B cell (primary cell): Measurements from ENCODE around the gene PNRC2. TPM values are rescaled to one million over a fixed set of nuclear protein-coding genes. Genes with fewer than 3 reads are reported as not detected.

Source experiments
- ATAC-seq: fragments of 200-7000 bp; cut with Tn5 transposase; one replicate; pipeline ENCODE4 v1.10.0; 2021; ENCODE audit warnings: low read depth, mild to moderate bottlenecking, moderate number of reproducible peaks, moderate library complexity
- CTCF ChIA-PET: fragments of 350-600 bp; sonication (Branson Sonifier 250); formaldehyde crosslinking; loops from one replicate; lab custom pipeline; 2021; ENCODE audit warnings: antibody characterized with exemption, inconsistent platforms; lab: Charles Lee
- POLR2A ChIA-PET: fragments of 350-600 bp; sonication (Branson Sonifier 250); formaldehyde crosslinking; loops from one replicate; lab custom pipeline; 2021; ENCODE audit warnings: antibody characterized with exemption; lab: Charles Lee
- DNase-seq: peaks from one replicate; pipeline ENCODE4 v3.0.0; 2013
- H2AFZ ChIP-seq: 2 replicates; pipeline ENCODE4 v1.6.1; 2012; ENCODE audit warnings: mild to moderate bottlenecking, low read depth, low read length; ENCODE audit not compliant: insufficient read depth, poor library complexity, severe bottlenecking
- H3K27ac ChIP-seq, 2 donors: 1 replicate in 1 of 2; 2 replicates in 1 of 2; pipeline ENCODE4 v1.5.1; 2012 to 2013; ENCODE audit warnings: low read length in 2 of 2, mild to moderate bottlenecking in 2 of 2, moderate library complexity in 1 of 2
- H3K27me3 ChIP-seq, 4 experiments: fragments of 200-600 bp in 1 of 4; sonication (generic) in 1 of 4; replicated peaks in 1 of 4; 1 replicate in 2 of 4; 2 replicates in 2 of 4; pipeline versions ENCODE4 v1.6.1 to v1.7.0; 2013 to 2016; ENCODE audit warnings: low read length in 3 of 4, mild to moderate bottlenecking in 2 of 4, mixed read lengths in 1 of 4, moderate library complexity in 1 of 4; ENCODE audit not compliant: insufficient read depth in 4 of 4, control insufficient read depth in 3 of 4; ENCODE audit errors: control extremely low read depth in 1 of 4
- H3K36me3 ChIP-seq, 2 experiments: replicated peaks in 1 of 2; 1 replicate in 1 of 2; 2 replicates in 1 of 2; pipeline versions ENCODE4 v1.6.1 to v1.7.1; 2013; ENCODE audit warnings: low read length in 1 of 2; ENCODE audit not compliant: insufficient read depth in 2 of 2, control insufficient read depth in 1 of 2; ENCODE audit errors: control extremely low read depth in 1 of 2, extremely low read depth in 1 of 2
- H3K4me1 ChIP-seq, 2 donors: fragments of 200-600 bp in 1 of 2; sonication (generic) in 1 of 2; 1 replicate in 1 of 2; 2 replicates in 1 of 2; pipeline versions ENCODE4 v1.5.1 to v1.6.1; 2013 to 2017; ENCODE audit warnings: low read length in 2 of 2; ENCODE audit not compliant: control insufficient read depth in 2 of 2, insufficient read depth in 2 of 2
- H3K4me2 ChIP-seq: replicated peaks from 2 replicates; pipeline ENCODE3; 2012; ENCODE audit warnings: mild to moderate bottlenecking, low read depth, low read length; ENCODE audit not compliant: poor library complexity, severe bottlenecking
- H3K4me3 ChIP-seq, 5 experiments: fragments of 200-600 bp in 1 of 5; sonication (generic) in 1 of 5; 1 replicate in 3 of 5; 2 replicates in 2 of 5; pipeline versions ENCODE4 v1.5.1 to v1.7.0; 2011 to 2016; ENCODE audit warnings: low read length in 4 of 5, mild to moderate bottlenecking in 4 of 5, low read depth in 2 of 5, control low read depth in 1 of 5, moderate library complexity in 1 of 5; ENCODE audit not compliant: insufficient read depth in 1 of 5; ENCODE audit errors: control extremely low read depth in 1 of 5, extremely low read depth in 1 of 5
- H3K79me2 ChIP-seq: fragments of 200-600 bp; sonication (generic); one replicate; pipeline ENCODE4 v1.6.0; 2016; ENCODE audit warnings: low read length; ENCODE audit not compliant: control insufficient read depth, insufficient read depth
- H3K9ac ChIP-seq: fragments of 200-600 bp; sonication (generic); 2 replicates; pipeline ENCODE4 v1.6.1; 2017; ENCODE audit warnings: mild to moderate bottlenecking, low read length, moderate library complexity
- H3K9me3 ChIP-seq, 3 donors: one replicate each; pipeline versions ENCODE4 v1.6.1 to v1.7.1; 2013; ENCODE audit warnings: low read length in 2 of 3; ENCODE audit not compliant: control insufficient read depth in 2 of 3, insufficient read depth in 1 of 3; ENCODE audit errors: control extremely low read depth in 1 of 3
- H4K20me1 ChIP-seq: 2 replicates; pipeline ENCODE4 v1.6.0; 2012; ENCODE audit warnings: mild to moderate bottlenecking, low read length; ENCODE audit not compliant: insufficient read depth, control insufficient read depth, poor library complexity, severe bottlenecking
- H3K27ac Mint-ChIP-seq: one replicate; pipeline ENCODE4 v1.8.0; 2021; ENCODE audit warnings: mixed read lengths
- H3K27me3 Mint-ChIP-seq: one replicate; pipeline ENCODE4 v1.8.0; 2021; ENCODE audit warnings: mixed read lengths
- H3K4me1 Mint-ChIP-seq: one replicate; pipeline ENCODE4 v1.8.0; 2021; ENCODE audit warnings: mixed read lengths
- H3K4me3 Mint-ChIP-seq: one replicate; pipeline ENCODE4 v1.8.0; 2021; ENCODE audit warnings: mixed read lengths
- H3K9me3 Mint-ChIP-seq: one replicate; pipeline ENCODE4 v1.8.0; 2022; ENCODE audit warnings: mixed read lengths; ENCODE audit not compliant: insufficient read depth
- CTCF ChIP-seq: fragments of 200-600 bp; IDR thresholded peaks from one replicate; pipeline ENCODE4 v1.8.0; 2022; ENCODE audit warnings: antibody characterized with exemption, mild to moderate bottlenecking
- EZH2 ChIP-seq: IDR thresholded peaks from 2 replicates; pipeline ENCODE4 v1.6.1; 2012; ENCODE audit warnings: borderline replicate concordance, low read depth, mild to moderate bottlenecking, moderate library complexity, low read length; ENCODE audit not compliant: insufficient read depth, poor library complexity, severe bottlenecking
- WGBS: methylation state at CpG from one replicate; pipeline ENCODE4 v1.1.5; 2013; ENCODE audit warnings: missing lambda C conversion rate; ENCODE audit not compliant: insufficient coverage; 5-methylcytosine and 5-hydroxymethylcytosine counted together
- intact Hi-C: fragments of 100-400 bp; cut with micrococcal nuclease; formaldehyde crosslinking; loops from one replicate; pipeline ENCODE4 v1.10.0; 2022
- polyA plus RNA-seq: library from polyadenylated mRNA; depleted of rRNA; stranded (reverse); fragments of >200 nt; gene quantifications from 2 replicates; pipeline ENCODE4 v1.2.3, GENCODE V29; 2012
- total RNA-seq, 2 donors: library from RNA; stranded (reverse); fragments of 120-200 nt in 1 of 2; gene quantifications; 1 replicate in 1 of 2; 2 replicates in 1 of 2; pipeline versions ENCODE4 v1.2.3 to v1.2.4, GENCODE V29; 2013 to 2022

Gene PNRC2
- total and polyA plus RNA-seq, 2 donors (not counting 1 experiment from before 2014, with no cell fraction given) = 89.8 to 174 TPM

DNA sequence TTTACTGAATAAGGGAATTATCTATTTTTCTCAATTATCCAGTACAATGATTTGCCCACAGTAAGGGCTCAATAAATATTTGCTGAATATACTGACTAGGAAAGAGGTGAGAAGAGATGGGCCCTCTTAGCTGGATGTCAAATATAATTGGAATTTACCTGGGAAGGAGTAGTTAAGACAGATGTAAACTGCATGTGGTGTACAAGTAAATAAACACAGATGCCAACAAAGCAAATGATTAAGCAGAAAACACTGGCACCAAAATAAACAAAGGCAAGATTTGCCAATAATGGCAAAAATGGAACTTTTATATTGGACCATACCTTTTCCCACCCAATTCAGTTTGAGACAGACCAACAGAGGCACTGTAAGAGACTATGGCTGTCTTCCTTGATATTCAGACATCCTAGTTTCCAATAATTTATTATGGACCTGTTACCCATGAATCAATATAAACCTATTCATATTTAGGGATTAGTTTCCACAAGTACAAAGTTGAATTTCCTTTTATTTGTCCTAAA lies 7.4 kb downstream of the PNRC2 start:
- ATAC-seq = no peak
- Mint-ChIP-seq H3K9me3 (no peaks in the 10 kb centered on the region), H3K27ac (peak overlapping the region; percentile 41), H3K4me1 (peaks cover 32% of the 10 kb centered on the region), H3K27me3 (no peaks in the 10 kb centered on the region), H3K4me3 (no peak overlapping the region)
- ChIA-PET POLR2A (interaction anchor here (0.7 kb wide), 1 partner anchor 175 kb away, joined by 3 read pairs; no protein-coding TSS in a partner anchor), CTCF (interaction anchor here (0.6 kb wide), 2 partner anchors 18 to 58 kb away, joined by 3 to 5 read pairs; no protein-coding TSS in a partner anchor)
- no peak overlapping the region for H2AFZ ChIP-seq
- H3K9me3 ChIP-seq = no peaks in the 10 kb centered on the region
- no peak overlapping the region for H3K4me3 ChIP-seq
- peaks cover 11 to 13% of the 10 kb centered on the region in 2 donors for H3K4me1 ChIP-seq
- no peak overlapping the region for H3K4me2 ChIP-seq
- H3K9ac ChIP-seq = no peak overlapping the region
- DNase-seq = no peak
- TF ChIP-seq EZH2 (no peak), CTCF (no peak)
- H3K79me2 ChIP-seq = peaks cover 5% of the 10 kb centered on the region
- H3K27me3 ChIP-seq = no peaks in the 10 kb centered on the region
- H3K36me3 ChIP-seq = peaks cover 12 to 81% of the 10 kb centered on the region in 2 experiments
- H4K20me1 ChIP-seq = peaks cover 3% of the 10 kb centered on the region
- peak overlapping the region in 1 of 2 donors; percentile 58 for H3K27ac ChIP-seq
- intact Hi-C loops = no loop called here

GRCh38 chr1:23967871-23968270 lies 8.2 kb downstream of the PNRC2 start:
- H3K9me3 Mint-ChIP-seq = no peaks in the 10 kb centered on the region
- TF ChIP-seq EZH2 (no peak), CTCF (no peak)
- Histone ChIP-seq H4K20me1 (peaks cover 12% of the 10 kb centered on the region), H3K9me3 (no peaks in the 10 kb centered on the region), H3K79me2 (peaks cover 13% of the 10 kb centered on the region), H3K4me3 (no peak overlapping the region), H3K36me3 (peaks cover 12 to 83% of the 10 kb centered on the region in 2 experiments), H3K27me3 (no peaks in the 10 kb centered on the region), H3K9ac (no peak overlapping the region), H3K27ac (peak overlapping the region in 1 of 2 donors; percentile 19), H3K4me2 (no peak overlapping the region), H3K4me1 (peaks cover 11 to 13% of the 10 kb centered on the region in 2 donors), H2AFZ (no peak overlapping the region)
- peak overlapping the region; percentile 41 for H3K27ac Mint-ChIP-seq
- ChIA-PET CTCF (interaction anchor here (1.5 to 1.7 kb wide), 2 partner anchors 52 to 158 kb away, joined by 3 read pairs; no protein-coding TSS in a partner anchor), POLR2A (interaction anchor here (0.6 to 1.9 kb wide), 3 partner anchors 12 to 176 kb away, joined by 3 to 7 read pairs (median 3); partner anchors contain the start of gene SRSF10)
- H3K4me1 Mint-ChIP-seq = peaks cover 28% of the 10 kb centered on the region
- WGBS = no CpG with 5 or more reads among the region's 2 CpGs
- DNase-seq (no peak), ATAC-seq (no peak)
- H3K4me3 Mint-ChIP-seq = no peak overlapping the region
- intact Hi-C loops = no loop called here
- H3K27me3 Mint-ChIP-seq = no peaks in the 10 kb centered on the region
